HG03469 (cell line): ENCODE measurements around the gene CCNYL1.
"Not testable (repeated sequence)": the region's sequence is repeated elsewhere in the genome, so short reads cannot be mapped to it uniquely, and the experiment has no call there.

Experiments used
- ATAC-seq: cut with Tn5 transposase; IDR thresholded peaks from one replicate; pipeline ENCODE4 v1.9.1; 2021; ENCODE audit warnings: mild to moderate bottlenecking, moderate library complexity, moderate number of reproducible peaks; ENCODE audit not compliant: unreplicated experiment

CCNYL1 gene

DNA sequence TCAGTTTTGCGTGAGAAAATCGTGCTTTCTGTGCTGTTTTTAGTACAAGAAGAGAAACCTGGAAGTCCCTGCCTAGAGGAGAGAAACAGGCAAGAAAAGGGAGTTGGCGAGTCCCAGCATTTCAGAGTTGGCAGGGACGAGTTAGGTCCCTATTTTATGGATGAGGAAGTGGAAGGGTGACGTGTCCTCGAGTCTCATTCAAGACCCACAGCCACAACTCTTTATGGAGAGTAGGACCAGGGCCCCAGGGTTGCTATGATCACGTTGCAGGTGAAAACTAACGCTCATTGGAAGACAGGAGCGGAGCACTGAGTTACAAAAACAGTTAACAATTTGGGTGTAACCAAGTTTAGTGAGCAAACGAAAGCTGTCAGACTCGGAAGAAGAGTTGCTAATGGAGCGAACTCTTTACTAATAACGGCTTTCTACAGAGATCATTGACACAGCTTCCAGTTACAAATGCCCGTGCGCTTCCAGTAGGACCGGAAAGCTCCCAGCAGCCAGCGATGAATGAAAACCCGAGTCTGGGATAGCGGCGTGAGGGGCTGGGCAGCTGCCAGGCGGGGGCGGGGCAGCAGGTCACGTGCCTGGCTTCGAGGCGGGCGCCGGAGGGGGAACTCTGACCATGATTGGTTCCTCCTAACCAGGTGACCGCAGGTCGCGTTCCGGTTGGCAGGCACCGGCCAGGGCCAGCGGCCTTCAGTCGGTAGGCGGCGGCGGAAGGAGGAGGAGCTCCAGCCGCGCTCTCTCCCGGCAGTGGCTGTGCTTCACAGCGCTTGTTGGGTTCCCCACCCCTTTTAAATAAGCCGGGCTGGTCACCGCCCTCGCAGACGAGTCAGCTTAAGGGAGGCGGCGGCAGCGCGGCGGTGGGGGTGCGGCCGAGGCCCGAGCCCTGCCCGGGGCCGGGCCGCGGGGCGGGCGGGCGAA lies at the start of gene CCNYL1:
Gene CCNYL1, plus strand, starts transcription at position 827 of the 927 bp plus-strand sequence. CDS start 257 bp downstream, outside the sequence.
- peak; percentile 97 for ATAC-seq

DNA sequence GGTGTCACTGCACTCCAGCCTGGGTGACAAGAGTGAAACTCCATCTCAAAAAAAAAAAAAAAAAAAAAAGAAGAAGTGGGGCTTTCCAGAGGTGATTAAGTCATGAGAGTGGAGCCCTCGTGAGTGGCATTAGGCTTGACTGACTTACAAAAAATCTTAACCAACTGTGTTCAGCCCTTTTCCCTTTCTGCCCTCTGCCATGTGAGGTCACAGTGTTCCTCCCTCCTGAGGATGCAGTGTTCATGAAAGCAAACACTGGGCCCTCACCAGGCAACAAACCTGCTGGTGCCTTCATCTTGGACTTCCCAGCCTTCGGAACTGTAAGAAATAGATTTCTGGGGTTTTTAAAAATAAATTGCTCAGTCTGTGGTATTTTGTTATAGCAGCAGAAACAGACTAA lies 49.2 kb upstream of the CCNYL1 start:
- peak; percentile 90 for ATAC-seq

DNA sequence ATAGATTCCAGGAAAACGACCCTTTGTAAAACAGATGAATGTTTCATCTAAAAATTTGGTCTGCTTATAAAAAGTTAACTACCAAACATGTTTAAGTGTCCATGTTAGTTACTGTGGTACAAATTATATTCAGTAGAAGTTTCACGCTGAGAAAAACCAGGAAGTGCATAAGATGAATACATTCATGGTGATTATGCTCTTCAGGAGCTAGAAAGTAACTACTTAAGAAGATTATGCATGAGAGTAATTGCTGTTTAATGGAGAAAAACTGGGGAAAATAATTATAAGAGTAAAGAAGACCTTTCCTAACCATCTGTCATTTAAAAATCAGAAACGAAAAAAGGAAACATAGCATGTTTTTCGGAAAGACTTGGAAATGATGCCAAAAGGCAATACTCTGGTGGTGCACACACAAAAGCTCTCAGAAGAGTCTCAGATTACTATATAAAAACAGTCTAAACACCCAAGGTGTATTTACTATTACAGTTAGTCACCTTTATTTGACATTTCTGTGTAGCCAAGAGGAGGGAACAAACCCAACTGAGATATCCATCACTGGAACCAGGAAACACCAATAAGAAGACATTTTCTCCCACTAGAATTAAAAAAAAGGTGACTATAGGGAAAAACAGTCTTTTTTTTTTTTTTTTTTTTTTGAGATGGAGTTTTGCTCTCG lies 47.4 kb upstream of the CCNYL1 start:
- ATAC-seq = no peak

DNA sequence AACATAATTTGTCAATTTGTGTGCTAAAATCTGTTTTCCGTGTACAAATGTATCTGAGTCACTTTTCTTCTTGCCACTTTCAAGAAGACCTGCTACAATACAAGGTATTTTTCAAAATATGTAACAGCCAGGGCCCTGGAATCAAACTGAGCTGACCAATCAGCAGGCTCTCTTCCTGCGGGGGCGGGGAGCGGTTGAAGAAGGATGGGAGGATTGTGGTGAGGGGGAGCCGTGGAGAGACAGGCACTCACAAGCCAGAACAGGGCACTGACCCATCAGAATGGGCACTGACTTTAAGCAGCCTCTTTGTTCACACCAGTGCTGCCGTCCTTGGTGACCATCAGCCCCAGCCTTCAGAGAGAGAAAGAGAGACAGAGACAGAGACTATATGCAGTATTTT lies 40.6 kb upstream of the CCNYL1 start:
- ATAC-seq = no peak

DNA sequence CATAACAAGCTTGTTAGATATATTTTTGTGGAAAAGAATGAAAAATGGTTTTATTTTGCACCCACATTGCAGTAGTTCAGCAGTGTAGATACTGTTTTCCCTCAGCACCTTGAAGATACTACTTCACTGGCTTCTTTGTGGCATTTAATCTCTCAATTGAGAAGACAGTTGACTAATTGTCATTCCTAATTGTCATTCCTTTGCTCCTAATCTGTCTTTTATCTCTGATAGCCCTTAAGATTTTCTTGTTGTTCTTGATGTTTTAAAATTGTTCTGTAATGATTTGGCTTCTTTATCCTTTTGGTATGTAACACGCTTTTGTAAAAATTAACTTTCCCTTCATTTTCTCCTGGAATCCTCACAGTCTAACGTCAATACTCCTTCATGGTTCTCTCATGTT lies 38.0 kb upstream of the CCNYL1 start:
- ATAC-seq = no peak

DNA sequence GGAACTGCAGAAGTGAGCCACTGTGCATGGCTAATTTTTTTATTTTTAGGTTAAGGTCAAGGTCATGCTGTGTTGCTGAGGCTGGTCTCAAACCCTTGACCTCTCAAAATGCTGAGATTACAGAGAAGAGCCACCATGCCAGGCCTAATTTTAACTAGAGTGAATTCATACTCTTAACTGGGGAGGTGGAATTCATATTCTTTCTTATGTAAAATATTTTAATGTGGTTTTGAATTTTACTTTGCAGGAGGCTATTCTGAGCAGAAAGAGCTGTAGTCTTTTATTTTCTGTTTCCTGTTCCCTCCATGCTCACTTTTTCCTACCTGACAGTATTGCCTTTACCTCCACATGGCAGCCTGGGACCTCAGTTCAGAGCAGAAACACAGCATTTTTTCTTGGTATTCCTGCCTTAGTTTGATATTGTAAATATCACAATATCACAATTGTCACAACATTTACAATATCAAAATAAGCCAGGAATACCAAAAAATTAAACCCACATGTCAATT lies 37.1 kb upstream of the CCNYL1 start:
- no peak for ATAC-seq

DNA sequence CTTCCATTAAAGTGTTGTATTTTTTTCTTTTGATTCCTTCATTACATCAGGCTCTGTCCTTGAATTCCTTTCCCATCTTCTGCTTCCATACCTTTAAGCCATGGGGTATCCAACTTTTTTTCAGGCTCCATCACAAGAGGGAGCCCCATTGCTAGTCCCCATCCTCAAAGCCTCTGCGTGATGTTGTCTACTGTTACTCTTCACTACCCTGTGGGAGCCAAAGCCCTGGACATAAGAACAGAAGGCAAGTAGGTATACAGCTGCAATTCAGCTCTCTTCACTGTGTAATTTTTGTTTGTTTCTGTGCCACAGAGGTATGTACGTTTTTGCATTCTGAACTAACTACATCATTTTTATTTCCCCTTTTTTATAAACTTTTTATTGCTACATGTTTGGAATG lies 36.6 kb upstream of the CCNYL1 start:
- no peak for ATAC-seq

DNA sequence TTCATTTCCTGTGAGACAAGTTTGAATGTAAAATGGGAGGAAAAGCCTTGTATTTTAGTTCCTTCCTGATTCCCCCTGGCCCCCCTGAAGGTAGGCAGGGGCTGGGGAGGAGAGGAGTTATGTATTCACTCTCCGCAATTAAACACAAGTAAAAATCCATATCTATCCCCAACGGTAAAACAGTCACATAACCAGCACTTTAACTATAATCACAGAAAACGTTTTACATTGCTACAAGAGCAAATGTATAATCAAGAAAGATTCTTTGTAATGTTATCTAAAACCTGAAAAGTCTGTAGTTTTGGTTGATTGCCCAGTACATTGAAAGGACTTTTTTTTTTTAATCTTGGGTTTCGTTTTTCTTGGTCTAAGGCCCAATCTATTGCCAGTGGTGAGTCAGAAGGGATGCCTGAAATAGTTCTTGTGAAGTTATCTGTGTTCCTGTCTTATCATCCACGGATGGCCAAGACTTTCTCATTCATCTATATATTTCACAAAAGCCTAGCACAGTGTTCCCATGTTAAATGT lies 34.5 kb upstream of the CCNYL1 start:
- peak; percentile 67 for ATAC-seq

DNA sequence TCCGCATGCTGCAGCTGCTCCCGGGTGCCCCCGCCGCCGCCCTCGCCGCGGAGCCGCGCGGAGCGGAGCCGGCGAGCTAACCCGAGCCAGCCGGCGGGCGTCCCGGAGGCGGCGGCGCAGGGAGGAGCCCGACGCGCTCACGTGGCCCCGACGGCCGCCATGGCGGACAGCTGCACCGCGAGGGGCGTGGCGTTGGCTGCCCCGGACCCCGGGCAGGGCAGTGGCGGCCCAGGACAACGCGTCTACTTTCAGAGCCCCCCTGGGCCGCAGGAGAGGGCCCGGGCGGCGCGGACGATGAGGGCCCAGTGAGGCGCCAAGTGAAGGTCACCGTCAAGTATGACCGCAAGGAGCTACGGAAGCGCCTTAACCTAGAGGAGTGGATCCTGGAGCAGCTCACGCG lies 30.0 kb upstream of the CCNYL1 start:
- ATAC-seq = no peak

DNA sequence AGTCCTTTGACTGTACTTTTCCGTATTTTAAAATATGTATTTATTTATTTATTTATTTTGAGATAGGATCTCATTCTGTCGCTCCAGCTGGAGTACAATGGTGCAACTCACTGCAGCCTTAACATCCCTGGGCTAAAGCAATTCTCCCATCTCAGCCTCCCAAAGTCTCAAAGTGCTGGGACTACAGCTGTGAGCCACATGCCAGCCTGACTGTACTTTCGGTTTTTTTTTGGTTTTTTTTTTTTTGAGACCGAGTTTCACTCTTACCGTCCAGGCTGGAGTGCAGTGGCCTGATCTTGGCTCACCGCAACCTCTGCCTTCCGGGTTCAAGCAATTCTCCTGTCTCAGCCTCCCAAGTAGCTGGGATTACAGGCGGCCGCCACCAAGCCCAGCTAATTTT lies 28.9 kb upstream of the CCNYL1 start:
- no peak for ATAC-seq

DNA sequence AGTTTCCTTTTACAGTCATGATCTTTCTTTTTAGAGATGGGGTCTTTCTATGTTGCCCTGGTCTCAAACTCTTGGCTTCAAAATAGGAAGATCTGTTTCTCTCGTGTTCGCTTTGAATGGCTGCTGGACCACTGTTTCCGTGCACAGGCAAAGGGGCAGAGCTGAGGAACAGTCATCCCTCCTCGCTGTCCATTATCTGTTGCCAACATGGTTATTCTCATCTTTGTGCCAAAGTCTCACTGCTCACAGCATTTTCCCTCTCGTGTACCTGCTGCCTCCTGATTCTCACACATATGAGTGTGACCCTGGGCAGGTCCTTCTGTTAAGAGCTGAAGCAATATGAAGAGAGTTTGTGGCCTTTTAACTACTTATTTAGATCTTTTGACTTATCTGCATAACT lies 28.0 kb upstream of the CCNYL1 start:
- no peak for ATAC-seq

DNA sequence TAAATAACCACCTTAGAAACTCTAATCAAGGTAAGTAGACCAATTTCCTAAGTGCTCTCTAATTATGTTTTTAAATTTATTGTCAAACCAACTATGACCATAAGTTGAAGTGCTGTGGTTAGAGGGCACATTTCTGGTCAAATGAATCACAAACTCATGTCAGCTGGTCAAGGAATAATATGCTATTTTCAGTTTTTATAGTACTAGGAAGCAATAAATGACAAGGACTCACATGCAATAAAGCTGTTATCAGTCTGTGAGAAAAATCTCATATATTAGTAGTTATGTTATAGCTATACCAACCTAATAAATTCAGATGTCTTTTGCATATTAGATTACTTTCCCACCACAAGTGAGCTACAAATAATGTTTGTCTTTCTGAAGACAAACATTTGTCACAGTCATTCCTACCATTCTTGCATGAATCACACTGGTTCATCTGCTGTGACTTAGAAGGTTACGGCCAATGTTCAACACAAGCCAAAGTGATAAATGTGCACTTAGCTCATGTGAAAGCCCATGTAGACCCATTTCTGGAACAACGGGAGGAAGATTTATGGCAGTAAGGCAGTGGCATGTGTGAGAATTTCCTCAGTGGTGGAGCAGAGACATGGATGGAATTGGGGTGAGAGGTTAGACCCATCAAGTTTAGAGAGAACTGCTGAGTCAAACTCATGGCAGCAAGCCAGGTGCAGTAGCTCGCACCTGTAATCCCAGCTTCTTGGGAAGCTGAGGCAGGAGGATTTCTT lies 27.4 kb upstream of the CCNYL1 start:
- no peak for ATAC-seq

DNA sequence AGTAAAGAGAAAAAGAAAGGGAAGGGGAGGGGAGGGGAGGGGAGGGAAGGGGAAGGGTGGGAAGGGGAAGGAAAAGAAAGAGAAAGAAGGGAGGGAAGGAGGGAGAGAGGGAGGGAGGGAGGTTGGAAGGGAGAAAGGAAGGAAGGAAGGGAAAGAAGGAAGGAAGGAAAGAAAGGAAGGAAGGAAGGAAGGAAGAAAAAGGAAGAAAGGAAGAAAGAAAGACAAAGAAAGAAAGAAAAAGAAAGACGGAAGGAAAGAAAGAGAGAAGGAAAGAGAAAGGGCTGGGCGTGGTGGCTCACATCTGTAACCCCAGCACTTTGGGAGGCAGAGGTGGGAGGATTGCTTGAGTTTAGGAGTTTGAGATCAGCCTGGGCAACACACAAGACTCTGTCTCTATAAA lies 24.6 kb upstream of the CCNYL1 start:
- no peak for ATAC-seq

DNA sequence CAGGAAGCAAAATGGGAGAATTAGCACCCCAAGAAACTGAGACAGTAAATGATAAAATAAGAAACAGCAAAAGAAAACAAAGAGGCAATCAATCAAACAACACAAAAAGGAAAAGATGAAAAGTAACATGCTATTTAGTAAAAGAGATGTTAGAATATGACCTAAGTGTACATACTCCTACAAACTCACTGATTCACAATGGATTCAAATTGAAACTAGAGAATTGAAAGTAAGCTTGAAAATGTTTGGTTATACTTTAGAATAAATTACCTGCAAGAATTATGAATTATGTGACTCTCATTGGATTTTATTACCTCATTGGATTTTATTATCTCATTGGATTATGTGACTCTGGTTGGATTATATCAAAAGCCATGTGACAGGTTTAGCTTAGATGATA lies 22.8 kb upstream of the CCNYL1 start:
- ATAC-seq = no peak

DNA sequence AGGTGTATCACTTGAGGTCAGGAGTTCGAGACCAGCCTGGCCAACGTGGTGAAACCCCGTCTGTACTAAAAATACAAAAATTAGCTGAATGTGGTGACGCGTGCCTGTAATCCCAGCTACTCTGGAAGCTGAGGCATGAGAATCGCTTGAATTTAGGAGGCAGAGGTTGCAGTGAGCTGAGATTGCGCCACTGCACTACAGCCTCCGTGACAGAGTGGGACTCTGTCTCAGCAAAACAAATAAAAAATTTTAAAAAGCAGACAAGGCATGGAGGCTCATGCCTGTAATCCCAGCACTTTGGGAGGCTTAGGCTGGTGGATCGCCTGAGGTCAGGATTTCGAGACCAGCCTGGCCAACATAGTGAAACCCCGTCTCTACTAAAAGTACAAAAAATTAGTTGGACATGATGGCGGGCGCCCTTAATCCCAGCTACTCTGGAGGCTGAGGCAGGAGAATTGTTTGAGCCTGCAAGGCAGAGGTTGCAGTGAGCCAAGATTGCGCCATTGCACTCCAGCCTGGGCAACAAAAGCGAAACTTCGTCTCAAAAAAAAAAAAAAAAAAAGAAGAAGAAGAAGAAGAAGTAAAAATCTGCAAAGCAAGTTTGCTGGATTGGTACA lies 20.5 kb upstream of the CCNYL1 start:
- ATAC-seq = not testable (repeated sequence)

DNA sequence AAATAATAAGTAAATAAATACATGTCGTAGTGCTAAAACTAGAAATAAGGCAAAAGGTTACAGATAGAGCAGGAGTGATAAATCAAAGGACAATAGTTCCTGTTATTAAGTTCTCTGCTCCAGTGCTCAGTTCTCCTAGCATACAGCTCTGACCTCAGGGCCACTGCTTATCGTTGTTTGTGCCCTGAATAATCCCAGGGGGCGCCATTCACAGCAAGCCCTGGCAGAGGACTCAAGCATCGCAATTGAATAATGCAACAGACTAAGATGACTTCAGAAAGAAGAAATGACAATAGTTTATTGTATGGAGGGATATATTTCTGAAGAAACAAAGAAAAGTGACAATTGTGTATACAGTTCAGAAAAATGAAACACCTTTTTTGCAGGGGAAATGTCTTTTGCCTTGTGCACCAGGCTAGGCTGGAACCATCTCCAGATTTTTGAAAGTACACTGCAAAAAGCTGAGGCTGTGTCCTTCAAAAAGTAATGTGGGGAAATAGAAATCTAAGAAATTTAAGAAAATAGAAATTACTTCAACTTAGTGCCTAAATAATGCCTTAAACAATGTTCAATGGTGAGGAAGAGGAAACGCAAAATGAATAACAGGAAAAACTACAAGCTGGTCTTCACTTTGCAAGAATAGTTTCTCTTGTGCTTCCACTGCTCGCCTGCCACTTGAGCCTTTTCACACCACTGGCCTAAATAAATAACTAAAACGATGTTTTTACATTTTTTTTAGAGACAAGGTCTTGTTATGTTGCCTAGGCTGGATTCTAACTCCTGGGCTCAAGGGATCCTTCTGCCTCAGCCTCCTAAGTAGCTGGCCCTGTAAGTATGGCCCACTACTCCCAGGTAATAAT lies 19.0 kb upstream of the CCNYL1 start:
- no peak for ATAC-seq

DNA sequence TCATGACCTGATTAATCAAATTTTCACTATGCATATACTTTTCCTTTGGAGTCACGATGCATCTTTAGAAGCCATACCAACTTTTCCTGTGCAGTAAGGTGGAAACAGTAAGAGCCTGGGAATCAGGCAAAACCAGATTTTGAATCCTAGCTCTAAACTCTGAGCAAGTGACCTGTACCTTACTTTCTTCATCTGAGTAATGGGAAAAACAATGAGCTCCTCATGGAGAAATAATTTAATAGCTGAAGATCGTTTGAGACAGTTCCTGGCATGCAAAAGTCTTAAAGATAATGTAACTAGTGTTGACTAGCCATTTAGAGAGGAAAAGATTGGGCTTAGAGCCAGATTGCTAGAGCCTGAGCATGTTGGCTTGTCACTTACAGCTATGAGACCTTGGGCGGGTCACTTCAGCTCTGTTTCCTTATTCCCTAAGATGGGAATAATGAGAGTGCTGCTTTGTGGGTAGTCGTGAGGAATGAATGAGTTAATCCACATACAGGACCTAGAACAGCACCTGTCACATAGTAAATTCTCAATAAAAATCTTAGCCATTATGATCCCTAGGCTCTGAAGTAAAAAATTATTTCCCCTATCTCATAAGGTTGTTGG lies 17.7 kb upstream of the CCNYL1 start:
- no peak for ATAC-seq

DNA sequence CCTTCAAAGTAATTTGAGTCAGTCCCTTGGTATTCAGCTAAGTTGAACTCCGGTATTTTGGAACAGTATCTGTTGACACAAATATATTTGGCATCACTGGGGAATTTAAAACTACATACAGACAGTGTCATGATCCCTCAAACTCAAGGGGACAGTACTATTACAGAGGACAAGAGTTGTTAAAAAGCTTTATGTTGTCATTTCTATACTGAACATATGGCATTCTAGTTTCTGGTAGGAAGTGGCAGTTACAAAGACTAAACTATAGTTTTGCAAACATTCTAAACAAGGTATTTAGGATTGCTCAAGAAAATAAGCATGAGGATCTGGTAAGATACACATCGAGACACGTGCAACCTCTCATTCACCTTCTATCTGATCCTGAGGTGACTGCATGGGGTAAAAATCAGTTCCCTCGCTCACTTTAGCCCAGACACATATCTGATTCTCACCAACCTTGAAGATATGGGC lies 16.6 kb upstream of the CCNYL1 start:
- no peak for ATAC-seq

DNA sequence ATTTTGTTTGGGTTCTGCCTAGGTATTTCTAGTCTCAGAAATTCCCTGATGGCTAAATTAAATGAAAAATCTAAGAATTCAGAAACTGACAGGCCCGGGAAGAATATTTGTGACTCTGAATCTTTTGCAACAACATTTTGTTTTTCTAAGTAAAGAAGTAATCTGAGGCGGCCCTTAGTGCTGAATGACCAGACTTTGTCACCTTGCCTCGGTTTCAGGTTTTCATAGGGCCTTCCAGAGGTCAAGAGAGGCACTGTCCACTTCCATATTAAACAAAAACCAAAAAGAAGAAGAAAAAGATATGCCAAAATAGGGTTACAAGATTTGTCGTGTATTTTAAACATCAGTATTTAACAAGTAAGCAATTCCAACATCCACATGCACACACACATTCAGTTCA lies 16.1 kb upstream of the CCNYL1 start:
- no peak for ATAC-seq
